ENCODE data around the gene CALHM4. TPM values are rescaled to one million over a fixed set of nuclear protein-coding genes. Genes with fewer than 3 reads are reported as not detected.

CALHM4 gene
- total RNA-seq, 2 donors from 2014 or later: not detected

Other genes starting within 250 kb of the CALHM4 start
- gene DSE, start 182.8 kb upstream of the CALHM4 start, total RNA-seq: 10 to 100 TPM; 48.5 to 61.5 TPM
- 1 to 10 TPM; 2.4 to 5.4 TPM for gene CALHM6, start 92.4 kb upstream of the CALHM4 start, total RNA-seq
- gene CALHM5, start 42.1 kb upstream of the CALHM4 start, total RNA-seq: 1 to 10 TPM; 7.0 to 7.2 TPM
- gene TRAPPC3L, start 8.1 kb upstream of the CALHM4 start, total RNA-seq: under 1 TPM in 1 of 2 donors, not detected in 1; 0.33 TPM
- gene RWDD1, start 17.8 kb downstream of the CALHM4 start, total RNA-seq: 10 to 100 TPM; 50.9 to 55.1 TPM
- under 1 TPM; 0.51 to 0.71 TPM for gene RSPH4A, start 62.7 kb downstream of the CALHM4 start, total RNA-seq
- 10 to 100 TPM; 10.1 to 11.1 TPM for gene ZUP1, start 115.0 kb downstream of the CALHM4 start, total RNA-seq
- gene KPNA5, start 127.5 kb downstream of the CALHM4 start, total RNA-seq: 10 to 100 TPM; 18.3 to 23.7 TPM
- gene FAM162B, start 212.0 kb downstream of the CALHM4 start, total RNA-seq: 1 to 10 TPM; 3.9 to 6.8 TPM